BJ (cell line): ENCODE data around the gene CAMKK1. TPM values are rescaled to one million over a fixed set of nuclear protein-coding genes. Genes with fewer than 3 reads are reported as not detected.

Source experiments
- CTCF ChIA-PET: fragments of 350-600 bp; formaldehyde crosslinking; extraction: SDS; loops from one replicate; lab custom pipeline; 2021; ENCODE audit warnings: antibody characterized with exemption, inconsistent platforms; lab: Yijun Ruan, JAX
- POLR2A ChIA-PET: fragments of 300-600 bp; sonication (Branson Sonifier 250); formaldehyde crosslinking; extraction: SDS; loops from one replicate; lab custom pipeline; 2021; ENCODE audit warnings: antibody characterized with exemption; lab: Charles Lee
- DNase-seq: peaks from one replicate; pipeline ENCODE4 v3.0.0-alpha.2; 2011; ENCODE audit warnings: low read depth
- H3K27me3 ChIP-seq: 2 replicates; pipeline ENCODE4 v1.6.0; 2011; ENCODE audit warnings: low read length; ENCODE audit not compliant: control insufficient read depth, insufficient read depth
- H3K36me3 ChIP-seq: 2 replicates; pipeline ENCODE4 v1.5.1; 2011; ENCODE audit warnings: low read length; ENCODE audit not compliant: control insufficient read depth, insufficient read depth
- H3K4me3 ChIP-seq: 2 replicates; pipeline ENCODE4 v1.5.1; 2011; ENCODE audit warnings: low read depth, mild to moderate bottlenecking, control low read depth, low read length
- polyA plus RNA-seq: library from polyadenylated mRNA; depleted of rRNA; stranded (reverse); fragments of >200 nt; gene quantifications from 2 replicates; pipeline ENCODE4 v1.2.3, GENCODE V29; 2011
- TF ChIP-seq, protein P1 (sequence below): IDR thresholded peaks from 2 replicates; pipeline ENCODE4 v1.5.1; 2011; ENCODE audit warnings: low read depth, mild to moderate bottlenecking, control low read depth, inconsistent platforms, low read length, moderate library complexity; ENCODE audit not compliant: insufficient read depth

The CAMKK1 gene
- polyA plus RNA-seq, 1 experiment: 6.1 TPM

DNA sequence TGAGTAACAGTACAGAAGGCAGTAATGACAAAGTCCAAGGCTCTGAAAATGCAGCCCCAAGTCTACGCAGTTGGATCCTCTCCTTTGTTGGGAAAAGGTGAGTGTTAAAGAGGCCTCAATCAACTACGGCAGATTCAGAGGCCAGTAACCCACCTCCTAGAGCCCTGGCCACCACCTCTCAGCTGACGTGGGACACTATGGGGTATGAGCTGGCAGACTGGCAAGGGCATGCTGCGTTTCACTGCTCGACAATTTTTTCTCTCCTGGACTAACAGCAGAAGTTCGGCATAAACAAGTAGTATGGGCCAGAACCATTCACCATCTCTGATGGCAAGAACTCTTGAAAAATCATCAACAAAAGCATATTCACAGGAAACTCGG, 64.0 kb downstream of the CAMKK1 start:
- CTCF ChIA-PET: interaction anchor here (0.9 to 7.0 kb wide), 9 partner anchors 8 to 150 kb away, joined by 3 to 160 read pairs (median 13); partner anchors contain the start of gene NCBP3
- Histone ChIP-seq H3K36me3 (peaks cover 4% of the 10 kb centered on the region), H3K4me3 (no peak overlapping the region), H3K27me3 (no peaks in the 10 kb centered on the region)
- TF ChIP-seq, protein P1, sequence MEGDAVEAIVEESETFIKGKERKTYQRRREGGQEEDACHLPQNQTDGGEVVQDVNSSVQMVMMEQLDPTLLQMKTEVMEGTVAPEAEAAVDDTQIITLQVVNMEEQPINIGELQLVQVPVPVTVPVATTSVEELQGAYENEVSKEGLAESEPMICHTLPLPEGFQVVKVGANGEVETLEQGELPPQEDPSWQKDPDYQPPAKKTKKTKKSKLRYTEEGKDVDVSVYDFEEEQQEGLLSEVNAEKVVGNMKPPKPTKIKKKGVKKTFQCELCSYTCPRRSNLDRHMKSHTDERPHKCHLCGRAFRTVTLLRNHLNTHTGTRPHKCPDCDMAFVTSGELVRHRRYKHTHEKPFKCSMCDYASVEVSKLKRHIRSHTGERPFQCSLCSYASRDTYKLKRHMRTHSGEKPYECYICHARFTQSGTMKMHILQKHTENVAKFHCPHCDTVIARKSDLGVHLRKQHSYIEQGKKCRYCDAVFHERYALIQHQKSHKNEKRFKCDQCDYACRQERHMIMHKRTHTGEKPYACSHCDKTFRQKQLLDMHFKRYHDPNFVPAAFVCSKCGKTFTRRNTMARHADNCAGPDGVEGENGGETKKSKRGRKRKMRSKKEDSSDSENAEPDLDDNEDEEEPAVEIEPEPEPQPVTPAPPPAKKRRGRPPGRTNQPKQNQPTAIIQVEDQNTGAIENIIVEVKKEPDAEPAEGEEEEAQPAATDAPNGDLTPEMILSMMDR: no peak
- DNase-seq: no peak
- POLR2A ChIA-PET: no interaction called here

DNA sequence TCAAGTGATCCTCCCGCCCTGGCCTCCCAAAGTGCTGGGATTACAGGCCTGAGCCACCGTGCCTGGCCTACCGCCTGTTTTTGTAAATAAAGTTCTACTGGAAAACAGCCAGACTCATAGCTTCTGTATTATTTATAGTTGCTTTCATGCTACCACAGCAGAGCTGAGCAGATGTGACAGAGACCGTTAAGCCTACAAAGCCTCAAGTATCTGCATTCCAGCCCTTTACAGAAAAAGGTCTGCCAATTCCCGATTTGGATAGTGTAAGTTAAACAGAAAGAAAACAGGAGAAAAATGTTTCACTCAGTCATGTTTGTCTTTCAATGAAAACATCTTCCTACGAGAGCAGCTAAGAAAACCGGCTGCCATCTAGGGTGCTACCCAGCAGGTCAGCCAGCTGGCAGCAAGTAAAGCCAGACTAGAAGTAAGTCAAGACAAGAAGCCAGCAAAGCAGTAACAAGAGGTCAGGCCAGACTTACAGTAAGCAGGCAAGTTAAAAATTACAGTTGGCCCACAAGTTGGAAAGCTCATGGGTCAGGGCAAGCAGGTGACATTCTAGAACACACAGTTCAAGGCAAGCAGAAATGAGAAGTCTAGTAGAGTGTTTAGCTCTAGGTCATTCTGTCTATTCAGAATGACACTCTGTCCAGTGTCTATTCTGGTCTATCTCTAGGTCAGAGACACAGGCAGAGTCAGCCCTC, 64.6 kb downstream of the CAMKK1 start:
- ChIA-PET CTCF (interaction anchor here (0.6 to 7.0 kb wide), 13 partner anchors 9 to 126 kb away, joined by 3 to 160 read pairs (median 7); partner anchors contain the start of gene NCBP3), POLR2A (no interaction called here)
- Histone ChIP-seq H3K27me3 (no peaks in the 10 kb centered on the region), H3K36me3 (peaks cover 4% of the 10 kb centered on the region), H3K4me3 (no peak overlapping the region)
- TF ChIP-seq, protein P1: no peak
- DNase-seq: no peak

DNA sequence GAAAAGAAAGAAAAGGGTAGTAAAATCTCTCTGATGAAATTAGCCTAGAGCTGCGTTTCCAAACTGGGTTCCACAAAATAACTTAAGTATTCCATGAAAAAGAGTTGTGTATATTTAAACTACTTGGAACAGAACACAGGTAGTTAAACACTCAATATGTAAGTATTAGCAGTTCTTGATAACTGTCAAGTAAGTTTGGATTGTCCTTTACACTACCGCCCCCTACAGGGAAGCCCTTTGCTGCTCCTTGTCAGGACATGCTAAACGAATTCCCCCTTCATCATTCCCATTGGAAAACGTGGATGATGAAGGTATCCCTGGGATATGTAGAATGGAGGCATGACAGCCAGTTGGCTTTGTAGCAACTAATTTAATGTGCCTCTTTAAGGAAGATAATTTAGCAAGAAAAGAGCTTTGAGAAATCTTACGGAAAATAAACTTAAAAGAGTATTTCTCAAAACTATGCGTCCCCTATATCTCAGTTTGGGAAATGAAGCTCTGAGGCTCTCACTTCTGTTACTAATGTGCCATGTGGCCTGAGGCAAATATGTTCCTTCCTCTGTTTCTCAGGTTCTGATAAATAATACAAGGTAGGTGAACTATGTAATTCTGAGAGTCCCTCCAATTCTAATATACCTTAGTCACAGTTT, 65.6 kb downstream of the CAMKK1 start:
- TF ChIP-seq, protein P1: peak; percentile 70
- H3K27me3 ChIP-seq: no peaks in the 10 kb centered on the region
- ChIA-PET CTCF (interaction anchor here (0.6 to 7.0 kb wide), 16 partner anchors 10 to 779 kb away, joined by 3 to 160 read pairs (median 4); partner anchors contain the start of genes NCBP3 and TAX1BP3), POLR2A (no interaction called here)
- no peak for DNase-seq
- H3K36me3 ChIP-seq: peaks cover 4% of the 10 kb centered on the region
- no peak overlapping the region for H3K4me3 ChIP-seq

DNA sequence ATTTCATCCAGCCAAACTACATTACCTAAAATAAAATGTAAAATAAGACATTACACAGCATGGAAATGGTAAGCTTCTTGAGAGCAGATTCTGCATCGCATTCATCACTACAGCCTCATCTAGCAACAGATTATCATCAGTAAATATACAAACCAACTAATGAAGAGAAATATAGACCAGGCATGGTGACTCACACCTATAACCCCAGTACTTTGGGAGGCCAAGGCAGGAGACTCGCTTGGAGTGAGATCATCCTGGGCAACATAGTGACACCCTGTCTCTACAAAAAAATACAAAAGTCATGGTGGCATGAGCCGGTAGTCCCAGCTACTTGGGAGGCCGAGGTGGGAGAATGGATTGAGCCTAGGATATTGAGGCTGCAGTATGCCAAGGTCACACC, 66.7 kb downstream of the CAMKK1 start:
- TF ChIP-seq, protein P1: no peak
- no peaks in the 10 kb centered on the region for H3K27me3 ChIP-seq
- no peak for DNase-seq
- CTCF ChIA-PET: interaction anchor here (0.8 to 7.0 kb wide), 6 partner anchors 9 to 90 kb away, joined by 3 to 160 read pairs (median 12); partner anchors contain the start of gene NCBP3
- H3K36me3 ChIP-seq: peaks cover 4% of the 10 kb centered on the region
- POLR2A ChIA-PET: no interaction called here
- H3K4me3 ChIP-seq: no peak overlapping the region

DNA sequence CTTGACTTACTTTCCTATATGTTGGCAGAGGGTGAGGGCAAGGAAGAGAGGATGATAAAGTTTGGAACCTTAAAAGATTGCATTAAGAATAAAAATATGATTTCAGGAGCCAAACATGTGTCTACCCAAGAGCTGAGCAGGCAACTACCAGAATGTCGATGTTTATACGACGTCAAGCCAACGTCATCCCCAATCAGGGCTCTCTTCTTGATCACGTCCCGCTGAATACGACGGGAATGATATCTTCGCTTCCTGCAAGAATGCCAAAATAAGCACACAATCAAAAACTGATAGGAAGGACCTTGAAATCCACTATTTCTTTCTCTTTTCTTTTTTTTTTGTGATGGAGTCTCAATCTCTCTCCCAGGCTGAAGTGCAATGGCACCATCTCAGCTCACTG, 71.8 kb downstream of the CAMKK1 start:
- Histone ChIP-seq H3K27me3 (no peaks in the 10 kb centered on the region), H3K4me3 (no peak overlapping the region), H3K36me3 (peaks cover 12% of the 10 kb centered on the region)
- TF ChIP-seq, protein P1: no peak
- CTCF ChIA-PET: interaction anchor here (0.9 to 3.0 kb wide), 4 partner anchors 16 to 83 kb away, joined by 3 to 18 read pairs (median 3); no protein-coding TSS in a partner anchor
- no peak for DNase-seq
- POLR2A ChIA-PET: no interaction called here
